Measurements from ENCODE around the gene RFC4.
A peak's percentile ranks its signal among the peaks of the same experiment; 100 is the strongest.
"Not testable (repeated sequence)": the region's sequence is repeated elsewhere in the genome, so short reads cannot be mapped to it uniquely, and the experiment has no call there.

RFC4 gene

GRCh38 chr3:186824430-186825139 lies 18.3 kb upstream of the RFC4 start:
- no peak for DNase-seq

GRCh38 chr3:186823386-186823785 lies 17.1 kb upstream of the RFC4 start:
- no peak for DNase-seq

- not testable (repeated sequence) for DNase-seq
These were observed 16.1 kb upstream of the RFC4 start for GRCh38 chr3:186822388-186822759.

DNA sequence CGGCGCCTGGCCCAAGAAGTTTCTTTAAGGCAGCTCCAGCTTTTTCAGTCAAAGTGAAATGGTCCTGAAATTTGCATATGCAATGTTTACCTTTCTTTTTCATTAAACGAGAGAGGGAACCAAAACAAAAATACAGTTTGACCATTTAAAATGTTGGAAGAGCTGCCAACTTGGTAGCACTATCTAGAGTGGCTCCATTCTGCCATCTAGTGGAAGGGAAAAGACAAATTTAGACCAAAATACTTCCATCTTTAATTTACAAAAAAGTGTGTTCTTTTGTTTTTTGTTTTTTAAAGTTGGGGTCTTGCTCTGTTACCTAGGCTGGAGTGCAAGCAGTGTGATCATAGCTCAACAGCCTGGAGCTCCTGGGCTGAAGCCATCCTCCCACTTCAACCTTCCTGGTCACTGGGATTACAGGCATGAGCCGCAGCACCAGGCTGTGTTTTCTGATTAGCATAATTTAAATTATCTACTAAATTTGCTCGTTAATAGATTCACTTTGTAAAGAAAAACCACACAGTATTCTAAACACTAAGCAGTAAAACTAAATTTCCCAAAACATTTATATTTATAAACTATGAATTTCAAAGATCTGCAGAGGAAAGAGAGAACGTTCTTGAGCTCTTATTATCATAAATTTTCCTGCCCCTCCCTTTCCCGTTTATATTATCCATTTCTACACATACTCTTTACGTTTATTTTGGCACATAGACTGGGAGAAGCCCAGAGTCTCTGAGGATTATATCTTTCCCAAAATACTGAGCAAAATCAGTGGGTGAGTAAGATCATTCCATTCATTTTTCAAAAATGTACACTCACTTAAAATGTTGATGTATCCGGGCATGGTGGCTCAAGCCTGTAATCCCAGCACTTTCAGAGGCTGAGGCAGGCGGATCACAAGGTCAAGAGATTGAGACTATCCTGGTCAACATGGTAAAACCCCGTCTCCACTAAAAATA lies 15.4 kb upstream of the RFC4 start:
- DNase-seq, result peak; percentile 17

DNA sequence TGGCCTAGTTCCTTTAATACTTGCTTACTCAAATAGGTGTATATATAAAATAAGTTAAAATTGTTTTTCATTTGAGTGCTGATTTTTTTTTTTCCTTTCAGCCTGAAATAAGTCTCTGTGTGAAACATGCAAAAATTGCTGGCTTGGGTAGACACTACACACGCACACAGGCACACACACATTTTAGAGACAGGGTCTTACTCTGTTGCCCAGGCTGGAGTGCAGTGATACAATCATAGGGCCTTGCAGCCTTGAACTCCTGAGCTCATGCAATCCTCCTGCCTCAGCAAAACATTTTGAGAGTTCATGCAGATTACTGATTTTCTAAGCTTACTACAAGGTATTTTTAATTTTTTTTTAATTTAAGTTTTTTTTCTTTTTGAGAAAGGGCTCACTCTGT lies 12.7 kb upstream of the RFC4 start:
- DNase-seq, result no peak

DNA sequence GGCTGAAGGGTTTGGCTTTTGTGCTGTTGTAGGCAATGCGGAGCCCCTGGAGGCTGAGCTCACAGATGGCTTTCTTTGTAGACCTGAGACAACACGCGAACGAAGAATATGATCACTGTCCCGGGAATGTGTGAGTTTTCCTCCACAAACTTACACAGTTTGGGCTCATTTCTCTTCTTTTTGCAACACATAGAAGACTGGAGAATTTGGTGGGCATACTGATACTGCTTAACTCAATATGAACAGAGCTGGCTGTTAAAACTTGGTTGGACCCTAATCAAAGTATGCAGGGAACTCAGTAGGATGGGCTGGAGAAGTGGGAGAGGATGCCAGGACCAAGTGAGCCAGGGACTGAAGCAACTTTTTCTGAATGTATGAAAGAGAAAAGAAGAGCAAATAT lies 12.2 kb upstream of the RFC4 start:
- no peak for DNase-seq

DNA sequence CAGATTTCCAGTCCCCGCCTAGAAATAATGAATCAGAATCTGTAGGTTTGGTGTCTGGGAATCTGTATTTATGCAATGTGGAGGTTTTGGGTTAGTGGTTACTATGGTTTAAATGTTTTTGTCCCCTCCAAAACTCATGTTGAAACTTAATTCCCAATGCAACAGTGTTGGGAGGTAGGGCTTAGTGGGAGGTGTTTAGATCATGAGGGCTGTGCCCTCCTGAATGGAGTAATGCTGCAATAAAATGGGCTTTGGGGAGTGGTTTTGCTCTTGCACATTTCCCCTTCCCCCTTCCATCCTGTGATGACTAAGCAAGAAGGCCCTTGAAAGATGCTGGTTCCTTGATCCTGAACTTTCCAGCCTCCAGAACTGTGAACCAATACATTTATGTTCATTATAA lies 9.2 kb upstream of the RFC4 start:
- no peak for DNase-seq

DNA sequence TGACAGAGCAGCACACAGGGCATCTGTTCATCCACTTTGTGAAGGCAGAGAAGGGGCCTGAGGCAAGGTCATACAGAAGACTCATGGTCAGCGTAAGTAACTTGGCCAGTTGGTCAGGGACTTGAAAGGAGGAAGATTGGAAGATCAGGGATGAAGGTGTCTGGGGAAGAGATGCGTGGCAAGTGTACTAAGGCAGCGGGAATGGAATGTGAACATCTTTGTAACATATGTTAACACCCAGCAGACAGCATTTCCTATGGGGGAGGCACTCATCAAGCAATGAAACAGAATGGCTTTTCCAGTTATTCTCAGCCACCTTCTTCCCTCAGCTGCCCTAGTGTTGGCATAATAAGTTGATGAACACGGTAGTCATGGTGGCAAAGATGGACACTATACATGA lies 7.8 kb upstream of the RFC4 start:
- DNase-seq, result no peak

GRCh38 chr3:186811313-186811712 lies 5.0 kb upstream of the RFC4 start:
- not testable (repeated sequence) for DNase-seq

DNA sequence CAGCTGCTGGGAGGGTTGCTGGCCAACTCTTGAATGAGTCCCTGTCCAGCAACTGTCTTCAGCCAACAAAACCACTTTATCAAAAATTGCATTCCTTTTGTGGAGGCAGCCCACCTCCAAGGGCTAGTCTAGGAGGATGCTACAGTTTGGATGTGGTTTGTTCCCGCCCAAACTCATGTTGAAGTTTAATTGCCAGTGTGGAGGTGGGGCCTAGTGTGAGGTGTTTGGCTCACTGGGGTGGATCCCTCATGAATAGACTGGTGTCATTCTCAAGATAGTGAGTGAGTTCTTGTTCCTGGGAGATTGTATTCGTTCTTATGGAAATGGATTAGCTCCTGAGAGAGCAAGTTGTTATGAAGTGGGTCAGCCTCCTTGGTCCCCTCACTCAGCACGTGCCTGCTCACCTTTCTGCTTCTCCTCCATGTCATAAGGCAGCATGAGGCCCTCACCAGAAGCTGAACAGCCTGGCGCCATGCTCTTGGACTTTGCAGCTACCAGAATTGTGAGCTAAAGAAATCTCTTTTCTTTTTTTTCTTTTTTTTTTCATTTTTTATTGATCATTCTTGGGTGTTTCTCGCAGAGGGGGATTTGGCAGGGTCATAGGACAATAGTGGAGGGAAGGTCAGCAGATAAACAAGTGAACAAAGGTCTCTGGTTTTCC lies 4.2 kb upstream of the RFC4 start:
- no peak for DNase-seq

GRCh38 chr3:186807231-186807630 lies 949 bp upstream of the RFC4 start:
- DNase-seq, result no peak

GRCh38 chr3:186803447-186803846 lies 2.8 kb downstream of the RFC4 start:
- not testable (repeated sequence) for DNase-seq

DNA sequence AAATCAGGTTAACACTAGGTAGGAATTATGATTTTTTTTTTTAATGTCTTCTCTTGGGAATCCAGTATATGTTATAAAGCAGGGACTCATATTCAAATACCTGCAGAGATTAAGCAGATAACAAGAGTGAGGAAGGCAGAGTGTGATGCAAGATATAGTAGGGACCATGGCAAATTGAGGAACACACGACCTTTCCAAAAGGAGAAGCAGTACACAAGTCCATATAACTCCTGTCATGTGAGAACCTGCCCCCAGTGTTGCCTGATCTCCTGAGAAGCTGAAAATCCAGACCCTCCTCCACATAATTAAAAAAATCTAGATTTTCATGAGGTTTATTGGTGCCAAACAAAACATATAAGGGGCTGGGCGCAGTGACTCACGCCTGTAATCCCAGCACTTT lies 3.6 kb downstream of the RFC4 start:
- DNase-seq, result no peak

DNA sequence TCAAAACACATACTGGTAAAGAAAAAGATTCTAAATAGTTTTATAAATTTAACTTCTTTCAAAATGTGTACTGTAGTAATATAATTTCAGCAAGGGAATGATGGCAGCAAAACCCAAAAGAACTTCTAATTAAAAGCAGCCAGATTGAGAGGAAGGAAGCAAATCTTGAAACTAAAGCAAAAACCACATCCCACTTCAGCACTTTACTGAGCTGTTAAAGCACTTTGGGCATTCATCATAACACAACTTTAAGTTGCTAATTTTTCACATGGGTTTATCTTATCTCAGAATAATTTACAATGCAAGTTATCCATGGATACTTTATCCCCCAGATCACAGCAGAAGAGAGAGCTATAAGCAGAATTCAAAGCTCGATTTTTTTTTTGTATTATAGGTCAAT lies 6.0 kb downstream of the RFC4 start:
- no peak for DNase-seq

- DNase-seq, result no peak
These were observed 7.9 kb downstream of the RFC4 start for GRCh38 chr3:186798239-186798874.

DNA sequence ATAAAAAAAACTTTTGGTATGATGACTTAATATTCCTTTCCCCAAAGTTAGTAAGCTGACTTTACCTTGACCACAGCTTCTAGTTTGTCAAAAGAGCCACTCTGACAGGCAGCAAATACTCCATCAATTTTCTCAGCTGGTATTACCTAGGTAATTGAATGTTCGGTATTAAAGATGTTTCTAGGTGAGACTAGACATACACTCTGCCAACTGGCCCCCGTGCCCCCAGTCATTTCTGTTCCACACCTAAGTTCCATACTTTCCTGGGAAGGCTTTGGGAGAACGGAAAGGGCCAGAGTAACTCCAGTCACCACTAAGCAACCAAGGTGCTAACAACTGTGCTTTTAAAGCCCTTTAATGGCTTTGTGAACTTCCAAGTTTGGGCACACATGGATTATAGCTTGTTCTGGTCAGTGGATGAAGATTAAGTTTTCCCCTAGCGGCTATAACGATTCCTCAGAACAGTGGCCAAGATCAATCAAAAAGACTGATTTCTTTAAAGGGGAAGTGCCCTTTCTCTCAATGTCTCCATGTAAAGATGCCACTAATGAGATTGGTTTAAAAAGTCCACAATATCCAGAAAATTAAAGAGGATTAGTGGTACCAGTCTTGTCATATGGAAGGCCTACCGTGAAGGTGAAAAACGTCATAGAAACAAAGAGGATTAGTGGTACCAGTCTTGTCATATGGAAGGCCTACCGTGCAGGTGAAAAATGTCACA lies 15.9 kb downstream of the RFC4 start:
- no peak for DNase-seq

- DNase-seq, result no peak
These were observed 16.6 kb downstream of the RFC4 start for GRCh38 chr3:186789554-186790260.

- no peak for DNase-seq
These were observed 17.6 kb downstream of the RFC4 start for GRCh38 chr3:186788482-186789370.

- DNase-seq, result no peak
These were observed 18.4 kb downstream of the RFC4 start for GRCh38 chr3:186787642-186788481.

DNA sequence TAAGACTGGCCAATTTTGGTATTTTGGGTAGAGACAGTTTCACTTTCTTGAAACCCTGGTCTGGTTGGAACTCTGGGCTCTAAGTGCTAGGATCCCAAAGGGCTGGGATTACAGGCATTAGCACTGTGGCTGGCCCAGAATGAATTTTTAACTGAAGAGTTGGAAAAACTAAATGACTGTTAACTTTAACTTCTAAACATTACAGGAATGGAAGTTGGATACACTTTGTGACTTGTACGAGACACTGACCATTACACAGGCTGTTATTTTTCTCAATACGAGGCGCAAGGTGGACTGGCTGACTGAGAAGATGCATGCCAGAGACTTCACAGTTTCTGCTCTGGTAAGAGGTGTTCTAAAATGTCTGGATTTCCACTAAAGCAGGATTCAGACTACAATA lies 19.4 kb downstream of the RFC4 start:
- no peak for DNase-seq
